Measurements from ENCODE around the gene ERCC1.

DNA sequence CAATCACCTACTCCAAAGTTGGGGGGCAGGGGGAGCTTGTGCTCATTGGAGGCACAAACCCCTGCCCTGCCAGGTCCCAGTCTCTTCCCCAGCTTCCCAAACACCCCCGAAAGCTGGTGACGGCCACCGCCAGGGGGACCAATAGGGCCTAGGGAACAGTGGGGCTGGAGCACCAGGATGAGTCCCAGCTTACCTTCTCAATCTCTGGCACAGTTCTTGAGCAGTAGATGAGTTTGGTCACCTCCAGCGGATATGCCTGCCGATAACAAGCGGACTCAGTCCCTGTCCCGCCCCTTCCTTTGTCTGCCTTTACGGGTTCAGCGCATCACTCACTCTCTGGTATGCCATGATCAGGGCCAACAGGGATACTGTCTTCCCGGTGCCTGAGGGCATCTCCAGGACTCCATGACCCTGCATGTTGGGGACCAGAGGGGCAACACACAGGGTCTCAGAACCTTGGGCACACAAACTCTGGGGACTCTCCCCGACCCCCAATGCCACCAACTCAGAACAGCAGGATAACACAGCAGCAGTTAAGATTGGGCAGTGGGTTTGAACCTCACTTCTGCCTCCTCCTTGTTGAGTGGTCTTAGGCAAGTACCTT lies 54.9 kb downstream of the ERCC1 start:
- TF ChIP-seq, protein P1, sequence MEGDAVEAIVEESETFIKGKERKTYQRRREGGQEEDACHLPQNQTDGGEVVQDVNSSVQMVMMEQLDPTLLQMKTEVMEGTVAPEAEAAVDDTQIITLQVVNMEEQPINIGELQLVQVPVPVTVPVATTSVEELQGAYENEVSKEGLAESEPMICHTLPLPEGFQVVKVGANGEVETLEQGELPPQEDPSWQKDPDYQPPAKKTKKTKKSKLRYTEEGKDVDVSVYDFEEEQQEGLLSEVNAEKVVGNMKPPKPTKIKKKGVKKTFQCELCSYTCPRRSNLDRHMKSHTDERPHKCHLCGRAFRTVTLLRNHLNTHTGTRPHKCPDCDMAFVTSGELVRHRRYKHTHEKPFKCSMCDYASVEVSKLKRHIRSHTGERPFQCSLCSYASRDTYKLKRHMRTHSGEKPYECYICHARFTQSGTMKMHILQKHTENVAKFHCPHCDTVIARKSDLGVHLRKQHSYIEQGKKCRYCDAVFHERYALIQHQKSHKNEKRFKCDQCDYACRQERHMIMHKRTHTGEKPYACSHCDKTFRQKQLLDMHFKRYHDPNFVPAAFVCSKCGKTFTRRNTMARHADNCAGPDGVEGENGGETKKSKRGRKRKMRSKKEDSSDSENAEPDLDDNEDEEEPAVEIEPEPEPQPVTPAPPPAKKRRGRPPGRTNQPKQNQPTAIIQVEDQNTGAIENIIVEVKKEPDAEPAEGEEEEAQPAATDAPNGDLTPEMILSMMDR (IDR thresholded peaks at IDR 0.05) = no peak
- TF ChIP-seq POLR2A (IDR thresholded peaks at IDR 0.05) = no peak
- TF ChIP-seq EP300 (IDR thresholded peaks at IDR 0.05) = no peak

All from ovary (tissue), 3 donors.